DMS53 (cell line): ENCODE data around the gene NEUROD4.

ENCODE experiments used
- DNase-seq: peaks from one replicate; lab custom pipeline; 2025; lab: John Stamatoyannopoulos, UW

NEUROD4 gene

GRCh38 chr12:55061024-55061423 is 41.2 kb downstream of the NEUROD4 start:
- no peak for DNase-seq

GRCh38 chr12:55063291-55063690 is 43.5 kb downstream of the NEUROD4 start:
- no peak for DNase-seq

- no peak for DNase-seq
These were observed 45.8 kb downstream of the NEUROD4 start for GRCh38 chr12:55065535-55065934.

GRCh38 chr12:55067701-55068100 is 47.9 kb downstream of the NEUROD4 start:
- no peak for DNase-seq

- peak; percentile 83 for DNase-seq
These were observed 48.7 kb downstream of the NEUROD4 start for GRCh38 chr12:55068416-55069010.

- DNase-seq: peak; percentile 81
These were observed 52.3 kb downstream of the NEUROD4 start for GRCh38 chr12:55072083-55072482.

- peak; percentile 88 for DNase-seq
These were observed 53.6 kb downstream of the NEUROD4 start for GRCh38 chr12:55073043-55074022.

GRCh38 chr12:55074806-55075205 is 55.0 kb downstream of the NEUROD4 start:
- DNase-seq: no peak
